ENCODE data around the gene MPG.

MPG gene

GRCh38 chr16:63998-64913, 13.8 kb upstream of the MPG start:
- DNase-seq (ENCODE audit: extremely low read depth, insufficient read length): peak; percentile 4
- TF ChIP-seq CTCF (IDR thresholded peaks at IDR 0.05; ENCODE audit: insufficient read depth, low read length, poor library complexity, severe bottlenecking): no peak
- Histone ChIP-seq H3K27me3 (replicated peaks; ENCODE audit: control insufficient read depth, insufficient read depth, low read length) (no peaks in the 10 kb centered on the region; the same call in 1 of the 2 replicates), H3K36me3 (ENCODE audit: control insufficient read depth, insufficient read depth, low read length) (no peaks in the 10 kb centered on the region), H3K4me3 (replicated peaks; ENCODE audit: low read depth, low read length) (no peak overlapping the region)

GRCh38 chr16:64914-65255, 13.1 kb upstream of the MPG start:
- Histone ChIP-seq H3K4me3 (replicated peaks; ENCODE audit: low read depth, low read length) (no peak overlapping the region), H3K27me3 (replicated peaks; ENCODE audit: control insufficient read depth, insufficient read depth, low read length) (no peaks in the 10 kb centered on the region; the same call in 1 of the 2 replicates), H3K36me3 (ENCODE audit: control insufficient read depth, insufficient read depth, low read length) (no peaks in the 10 kb centered on the region)
- TF ChIP-seq CTCF (IDR thresholded peaks at IDR 0.05; ENCODE audit: insufficient read depth, low read length, poor library complexity, severe bottlenecking): no peak
- DNase-seq (ENCODE audit: extremely low read depth, insufficient read length): peak; percentile 3

- Histone ChIP-seq H3K27me3 (replicated peaks; ENCODE audit: control insufficient read depth, insufficient read depth, low read length) (no peaks in the 10 kb centered on the region; the same call in 1 of the 2 replicates), H3K4me3 (replicated peaks; ENCODE audit: low read depth, low read length) (no peak overlapping the region), H3K36me3 (ENCODE audit: control insufficient read depth, insufficient read depth, low read length) (no peaks in the 10 kb centered on the region)
- peak; percentile 78 for DNase-seq (ENCODE audit: extremely low read depth, insufficient read length)
- TF ChIP-seq CTCF (IDR thresholded peaks at IDR 0.05; ENCODE audit: insufficient read depth, low read length, poor library complexity, severe bottlenecking): peak; percentile 98
These were observed 12.3 kb upstream of the MPG start for GRCh38 chr16:65745-66144.

GRCh38 chr16:66309-67182, 11.5 kb upstream of the MPG start:
- Histone ChIP-seq H3K36me3 (ENCODE audit: control insufficient read depth, insufficient read depth, low read length) (no peaks in the 10 kb centered on the region), H3K27me3 (replicated peaks; ENCODE audit: control insufficient read depth, insufficient read depth, low read length) (no peaks in the 10 kb centered on the region; the same call in none of the 2 replicates), H3K4me3 (replicated peaks; ENCODE audit: low read depth, low read length) (no peak overlapping the region)
- no peak for DNase-seq (ENCODE audit: extremely low read depth, insufficient read length)
- no peak for TF ChIP-seq CTCF (IDR thresholded peaks at IDR 0.05; ENCODE audit: insufficient read depth, low read length, poor library complexity, severe bottlenecking)

- no peak for TF ChIP-seq CTCF (IDR thresholded peaks at IDR 0.05; ENCODE audit: insufficient read depth, low read length, poor library complexity, severe bottlenecking)
- H3K4me3 ChIP-seq (replicated peaks; ENCODE audit: low read depth, low read length): no peak overlapping the region
- H3K36me3 ChIP-seq (ENCODE audit: control insufficient read depth, insufficient read depth, low read length): no peaks in the 10 kb centered on the region
- DNase-seq (ENCODE audit: extremely low read depth, insufficient read length): no peak
- no peaks in the 10 kb centered on the region; the same call in none of the 2 replicates for H3K27me3 ChIP-seq (replicated peaks; ENCODE audit: control insufficient read depth, insufficient read depth, low read length)
These were observed 10.7 kb upstream of the MPG start for GRCh38 chr16:67183-67791.
